Measurements from ENCODE around the gene MBLAC1. TPM values are rescaled to one million over a fixed set of nuclear protein-coding genes. Genes with fewer than 3 reads are reported as not detected.

Gene MBLAC1
- total and polyA plus RNA-seq, 2 of the 4 experiments (the other 2 are of a cell fraction) = 0.72 to 1.4 TPM

DNA sequence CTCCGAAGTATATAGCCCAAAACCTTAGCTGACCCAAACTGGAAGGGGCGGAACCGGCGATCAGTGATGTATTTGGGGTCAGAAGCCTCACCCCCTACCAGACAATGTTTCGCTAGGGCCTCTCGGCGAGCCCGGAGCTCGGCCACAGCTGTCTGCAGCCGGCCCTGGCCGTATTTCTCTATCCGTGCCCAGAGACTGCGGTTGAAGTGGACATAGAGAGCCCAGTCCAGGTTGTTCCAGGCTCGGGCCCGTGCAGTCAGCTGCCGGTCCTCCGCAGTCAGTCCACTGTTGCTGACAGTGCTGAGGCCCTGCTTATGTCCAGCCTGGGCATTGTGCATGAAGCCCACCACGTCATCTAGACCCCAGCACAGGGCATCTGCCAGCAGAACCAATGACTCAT lies 33.3 kb downstream of the MBLAC1 start:
- ATAC-seq (ENCODE audit: low read depth) = no peak
- no peak overlapping the region for H4K91ac ChIP-seq (ENCODE audit: insufficient read depth, low read depth, low read length)
- H3K9me3 ChIP-seq (ENCODE audit: control insufficient read depth, insufficient read depth, low read length) = no peaks in the 10 kb centered on the region
- H3K4me3 ChIP-seq (ENCODE audit: insufficient read depth, low read depth, low read length) = no peak overlapping the region
- no peak overlapping the region for H3K14ac ChIP-seq (replicated peaks; ENCODE audit: low read depth, low read length)
- CTCF ChIA-PET = no interaction called here
- intact Hi-C loops (cut with micrococcal nuclease) (no loop called here), dilution Hi-C loops (cut with HindIII; ENCODE audit: low sequenced_read_pairs, unreplicated experiment) (no loop called here), in situ Hi-C loops (cut with MboI; ENCODE audit: low sequenced_read_pairs) (no loop called here)
- no peak overlapping the region for H3K27ac ChIP-seq (ENCODE audit: insufficient read depth, low read length)
- no peak overlapping the region; a peak in 1 of 4 replicates for H4K8ac ChIP-seq (ENCODE audit: low read depth in 2 of 2, low read length in 2 of 2)
- H2AK5ac ChIP-seq (ENCODE audit: low read depth, low read length) = no peak overlapping the region
- no peak overlapping the region for H2BK120ac ChIP-seq (ENCODE audit: low read depth, low read length)
- H3K9me1 ChIP-seq (ENCODE audit: insufficient read depth, low read length) = peaks cover 2% of the 10 kb centered on the region; the same call in 1 of the 2 replicates
- BruUV-seq (replicated peaks) = no TSS peak
- H3K4me2 ChIP-seq (ENCODE audit: low read depth, low read length) = no peak overlapping the region
- H3K23ac ChIP-seq (ENCODE audit: low read depth, low read length) = no peak overlapping the region
- H2BK15ac ChIP-seq (ENCODE audit: low read depth, low read length) = no peak overlapping the region
- no peak for DNase-seq
- H4K5ac ChIP-seq (ENCODE audit: low read depth, low read length) = no peak overlapping the region
- TF ChIP-seq CEBPB (IDR thresholded peaks at IDR 0.05; ENCODE audit: low read depth, low read length) = no peak
- no peak for TF ChIP-seq BHLHE40 (IDR thresholded peaks at IDR 0.05; ENCODE audit: low read depth, low read length)
- no peak for TF ChIP-seq RCOR1 (IDR thresholded peaks at IDR 0.05; ENCODE audit: insufficient replicate concordance, low read length)
- TF ChIP-seq POLR2A (IDR thresholded peaks at IDR 0.05; ENCODE audit: low read depth, low read length) = no peak
- TF ChIP-seq MXI1 (IDR thresholded peaks at IDR 0.05; ENCODE audit: borderline replicate concordance, low read depth, low read length) = no peak
- TF ChIP-seq, protein P1, sequence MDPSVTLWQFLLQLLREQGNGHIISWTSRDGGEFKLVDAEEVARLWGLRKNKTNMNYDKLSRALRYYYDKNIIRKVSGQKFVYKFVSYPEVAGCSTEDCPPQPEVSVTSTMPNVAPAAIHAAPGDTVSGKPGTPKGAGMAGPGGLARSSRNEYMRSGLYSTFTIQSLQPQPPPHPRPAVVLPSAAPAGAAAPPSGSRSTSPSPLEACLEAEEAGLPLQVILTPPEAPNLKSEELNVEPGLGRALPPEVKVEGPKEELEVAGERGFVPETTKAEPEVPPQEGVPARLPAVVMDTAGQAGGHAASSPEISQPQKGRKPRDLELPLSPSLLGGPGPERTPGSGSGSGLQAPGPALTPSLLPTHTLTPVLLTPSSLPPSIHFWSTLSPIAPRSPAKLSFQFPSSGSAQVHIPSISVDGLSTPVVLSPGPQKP (IDR thresholded peaks at IDR 0.05; ENCODE audit: borderline replicate concordance, low read depth, low read length) = no peak
- TF ChIP-seq RAD21 (IDR thresholded peaks at IDR 0.05; ENCODE audit: low read length) = no peak
- TF ChIP-seq, protein P2, sequence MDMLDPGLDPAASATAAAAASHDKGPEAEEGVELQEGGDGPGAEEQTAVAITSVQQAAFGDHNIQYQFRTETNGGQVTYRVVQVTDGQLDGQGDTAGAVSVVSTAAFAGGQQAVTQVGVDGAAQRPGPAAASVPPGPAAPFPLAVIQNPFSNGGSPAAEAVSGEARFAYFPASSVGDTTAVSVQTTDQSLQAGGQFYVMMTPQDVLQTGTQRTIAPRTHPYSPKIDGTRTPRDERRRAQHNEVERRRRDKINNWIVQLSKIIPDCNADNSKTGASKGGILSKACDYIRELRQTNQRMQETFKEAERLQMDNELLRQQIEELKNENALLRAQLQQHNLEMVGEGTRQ (IDR thresholded peaks at IDR 0.05; ENCODE audit: low read depth, low read length) = no peak
- no peak for TF ChIP-seq MAZ (IDR thresholded peaks at IDR 0.05; ENCODE audit: borderline replicate concordance, low read depth, low read length)
- TF ChIP-seq, protein P3, sequence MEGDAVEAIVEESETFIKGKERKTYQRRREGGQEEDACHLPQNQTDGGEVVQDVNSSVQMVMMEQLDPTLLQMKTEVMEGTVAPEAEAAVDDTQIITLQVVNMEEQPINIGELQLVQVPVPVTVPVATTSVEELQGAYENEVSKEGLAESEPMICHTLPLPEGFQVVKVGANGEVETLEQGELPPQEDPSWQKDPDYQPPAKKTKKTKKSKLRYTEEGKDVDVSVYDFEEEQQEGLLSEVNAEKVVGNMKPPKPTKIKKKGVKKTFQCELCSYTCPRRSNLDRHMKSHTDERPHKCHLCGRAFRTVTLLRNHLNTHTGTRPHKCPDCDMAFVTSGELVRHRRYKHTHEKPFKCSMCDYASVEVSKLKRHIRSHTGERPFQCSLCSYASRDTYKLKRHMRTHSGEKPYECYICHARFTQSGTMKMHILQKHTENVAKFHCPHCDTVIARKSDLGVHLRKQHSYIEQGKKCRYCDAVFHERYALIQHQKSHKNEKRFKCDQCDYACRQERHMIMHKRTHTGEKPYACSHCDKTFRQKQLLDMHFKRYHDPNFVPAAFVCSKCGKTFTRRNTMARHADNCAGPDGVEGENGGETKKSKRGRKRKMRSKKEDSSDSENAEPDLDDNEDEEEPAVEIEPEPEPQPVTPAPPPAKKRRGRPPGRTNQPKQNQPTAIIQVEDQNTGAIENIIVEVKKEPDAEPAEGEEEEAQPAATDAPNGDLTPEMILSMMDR (conservative IDR thresholded peaks at IDR 0.05; ENCODE audit: low read depth, low read length) = no peak
- no peak for TF ChIP-seq MAFK (IDR thresholded peaks at IDR 0.05; ENCODE audit: low read depth, low read length)
- TF ChIP-seq FOS (IDR thresholded peaks at IDR 0.05; ENCODE audit: low read depth, low read length) = no peak
- no peak for TF ChIP-seq SMC3 (IDR thresholded peaks at IDR 0.05; ENCODE audit: low read depth, low read length)
- TF ChIP-seq NFE2L2 (IDR thresholded peaks at IDR 0.05; ENCODE audit: low read depth, low read length) = no peak
- no peak for TF ChIP-seq RFX5 (IDR thresholded peaks at IDR 0.05; ENCODE audit: low read depth, low read length)
- no peak overlapping the region for H3K9ac ChIP-seq (ENCODE audit: low read depth, low read length)
- H3K4me1 ChIP-seq (ENCODE audit: control insufficient read depth, insufficient read depth, low read length) = peaks cover 6% of the 10 kb centered on the region
- H2BK20ac ChIP-seq (ENCODE audit: low read depth, low read length) = no peak overlapping the region
- H3K4ac ChIP-seq (ENCODE audit: low read depth, low read length) = no peak overlapping the region
- peak overlapping the region; percentile 68 for H2AK9ac ChIP-seq (replicated peaks; ENCODE audit: low read depth, low read length, poor library complexity)
- WGBS, 2 experiments (ENCODE audit: extremely low coverage in 2 of 2, insufficient read length in 1 of 2) = 91% methylated on average over 13 of the region's 18 CpGs; no CpG with 5 or more reads in 1 of the 2 experiments
- no peaks in the 10 kb centered on the region for H3K27me3 ChIP-seq (ENCODE audit: control insufficient read depth, insufficient read depth, low read length)
- peaks cover 10 to 36% of the 10 kb centered on the region in 2 experiments; a peak in 3 of 4 replicates for H3K79me1 ChIP-seq (ENCODE audit: low read depth in 1 of 2, low read length in 2 of 2)
- no peak overlapping the region for H2BK5ac ChIP-seq (ENCODE audit: low read depth, low read length, poor library complexity, severe bottlenecking)
- peaks cover 16% of the 10 kb centered on the region for H4K20me1 ChIP-seq (ENCODE audit: insufficient read depth, low read length)
- H3K18ac ChIP-seq (ENCODE audit: low read depth, low read length) = no peak overlapping the region
- no peak overlapping the region for H3K56ac ChIP-seq (ENCODE audit: extremely low read depth, insufficient read depth, low read length)
- H2AFZ ChIP-seq (replicated peaks; ENCODE audit: low read length, poor library complexity) = no peak overlapping the region
- H3K36me3 ChIP-seq (ENCODE audit: control insufficient read depth, insufficient read depth, low read length) = peaks cover 20% of the 10 kb centered on the region
- POLR2A ChIA-PET (ENCODE audit: unreplicated experiment) = no interaction called here
